Neuron (in vitro differentiated cells): ENCODE data around the gene EARS2.
"Not testable (repeated sequence)": the region's sequence is repeated elsewhere in the genome, so short reads cannot be mapped to it uniquely, and the experiment has no call there.

Experiments used
- H2AFZ ChIP-seq: one replicate; pipeline ENCODE4 v1.6.1; 2013; ENCODE audit warnings: low read depth, mild to moderate bottlenecking, inconsistent platforms, low read length, moderate library complexity
- H3K27me3 ChIP-seq: one replicate; pipeline ENCODE4 v1.6.1; 2013; ENCODE audit warnings: low read length; ENCODE audit not compliant: insufficient read depth
- H3K36me3 ChIP-seq: one replicate; pipeline ENCODE4 v1.6.1; 2013; ENCODE audit warnings: low read length; ENCODE audit not compliant: insufficient read depth
- H3K4me1 ChIP-seq: one replicate; pipeline ENCODE4 v1.6.1; 2013; ENCODE audit warnings: low read length; ENCODE audit not compliant: insufficient read depth
- H3K4me3 ChIP-seq: 2 replicates; pipeline ENCODE4 v1.5.1; 2013; ENCODE audit warnings: mild to moderate bottlenecking, low read length, moderate library complexity
- H3K9me3 ChIP-seq: one replicate; pipeline ENCODE4 v1.6.1; 2013; ENCODE audit warnings: low read length

EARS2 gene

DNA sequence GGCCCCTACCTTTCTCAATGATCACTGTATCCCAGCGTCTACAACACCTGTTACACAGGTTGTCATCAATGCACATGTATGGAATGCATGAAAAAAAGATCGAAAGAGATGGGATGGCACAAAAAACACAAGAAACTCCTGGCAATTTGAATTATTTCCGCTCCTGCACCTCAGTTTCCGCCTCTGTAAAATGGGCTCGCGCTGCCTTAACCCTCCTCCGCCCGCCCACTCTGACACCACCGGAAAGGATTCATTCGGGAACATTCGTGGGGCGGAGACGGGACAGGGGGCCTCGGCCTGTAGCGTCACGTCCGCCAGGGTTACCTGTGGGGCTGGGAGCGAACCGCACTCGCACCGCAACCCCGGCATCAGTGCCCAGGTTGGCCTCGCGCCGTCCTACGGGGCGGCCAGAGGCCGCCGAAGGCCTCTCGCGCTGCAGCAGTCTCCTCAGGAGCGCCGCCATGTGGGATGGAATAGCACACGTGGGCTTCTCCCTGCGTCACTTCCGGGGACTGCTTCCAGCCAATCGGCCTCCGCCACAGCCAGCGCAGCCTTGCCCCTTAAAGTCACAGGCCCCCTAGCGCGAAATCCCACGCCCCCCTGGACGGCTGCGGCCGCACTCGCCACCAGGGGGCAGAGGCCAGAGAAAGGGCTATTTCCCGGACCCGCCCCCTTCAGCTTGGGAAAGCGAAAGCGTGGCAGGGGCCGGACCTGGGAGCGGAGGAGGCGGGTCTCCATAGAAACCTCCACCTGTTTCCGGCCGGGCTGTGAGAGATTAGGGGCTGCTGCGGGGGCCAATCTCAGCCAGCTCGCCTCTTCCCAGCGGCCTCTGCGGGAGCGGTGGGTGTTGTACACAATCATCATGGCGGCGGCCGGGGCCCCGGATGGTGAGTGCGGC, at the start of gene EARS2, which contains the start of gene UBFD1:
EARS2 (minus strand) TSS at position 470 of the 898 bp plus-strand sequence; CDS start at position 463, 7 bp downstream.
UBFD1 (plus strand) TSS at position 847 of the 898 bp plus-strand sequence; CDS start at position 863, 16 bp downstream.
- Histone ChIP-seq H2AFZ (peak within 1 kb of the TSS; percentile 68), H3K4me3 (peak within 1 kb of the TSS; percentile 77), H3K4me1 (peaks cover 10% of the 10 kb centered on the region), H3K27me3 (no peaks in the 10 kb centered on the region), H3K9me3 (no peaks in the 10 kb centered on the region), H3K36me3 (peaks cover 42% of the 10 kb centered on the region)

- Histone ChIP-seq H3K4me1 (peaks cover 5% of the 10 kb centered on the region), H3K4me3 (no peak overlapping the region), H3K9me3 (no peaks in the 10 kb centered on the region), H3K27me3 (no peaks in the 10 kb centered on the region), H2AFZ (no peak overlapping the region), H3K36me3 (peaks cover 30% of the 10 kb centered on the region)
Measured at GRCh38 chr16:23597003-23597756, 40.0 kb upstream of the EARS2 start.

- H3K4me3 ChIP-seq = peak within 1 kb of the TSS; percentile 100
- peaks cover 5% of the 10 kb centered on the region for H3K4me1 ChIP-seq
- peaks cover 31% of the 10 kb centered on the region for H3K36me3 ChIP-seq
- H2AFZ ChIP-seq = peak within 1 kb of the TSS; percentile 82
- H3K27me3 ChIP-seq = no peaks in the 10 kb centered on the region
- no peaks in the 10 kb centered on the region for H3K9me3 ChIP-seq
Measured at GRCh38 chr16:23595951-23596720, 39.0 kb upstream of the EARS2 start, which contains the start of gene NDUFAB1. TSS of gene NDUFAB1 (minus strand) at chr16:23596316. CDS start at chr16:23596290, 26 bp downstream.

GRCh38 chr16:23595246-23595950, 38.2 kb upstream of the EARS2 start:
- peak overlapping the region; percentile 100 for H3K4me3 ChIP-seq
- H3K36me3 ChIP-seq = peaks cover 34% of the 10 kb centered on the region
- H3K27me3 ChIP-seq = no peaks in the 10 kb centered on the region
- peak overlapping the region; percentile 82 for H2AFZ ChIP-seq
- H3K4me1 ChIP-seq = peaks cover 5% of the 10 kb centered on the region
- no peaks in the 10 kb centered on the region for H3K9me3 ChIP-seq

DNA sequence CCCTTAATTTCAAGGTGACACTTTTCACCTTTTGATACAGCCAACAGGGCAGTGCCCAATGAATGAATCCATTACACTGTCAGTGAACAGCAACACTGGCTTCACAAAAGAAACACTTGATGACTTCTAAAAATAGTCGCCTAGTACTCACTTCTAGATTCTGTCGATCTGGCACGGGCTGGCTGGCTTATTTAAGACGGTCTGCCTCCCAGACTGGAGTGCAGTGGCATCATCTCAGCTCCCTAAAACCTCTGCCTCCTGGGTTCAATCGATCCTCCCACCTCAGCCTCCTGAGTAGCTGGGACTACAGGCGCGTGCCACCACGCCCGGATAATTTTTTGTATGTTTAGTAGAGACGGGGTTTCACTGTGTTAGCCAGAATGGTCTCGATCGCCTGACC, 37.0 kb upstream of the EARS2 start:
- Histone ChIP-seq H3K4me3 (no peak overlapping the region), H3K36me3 (peaks cover 44% of the 10 kb centered on the region), H3K9me3 (no peaks in the 10 kb centered on the region)

DNA sequence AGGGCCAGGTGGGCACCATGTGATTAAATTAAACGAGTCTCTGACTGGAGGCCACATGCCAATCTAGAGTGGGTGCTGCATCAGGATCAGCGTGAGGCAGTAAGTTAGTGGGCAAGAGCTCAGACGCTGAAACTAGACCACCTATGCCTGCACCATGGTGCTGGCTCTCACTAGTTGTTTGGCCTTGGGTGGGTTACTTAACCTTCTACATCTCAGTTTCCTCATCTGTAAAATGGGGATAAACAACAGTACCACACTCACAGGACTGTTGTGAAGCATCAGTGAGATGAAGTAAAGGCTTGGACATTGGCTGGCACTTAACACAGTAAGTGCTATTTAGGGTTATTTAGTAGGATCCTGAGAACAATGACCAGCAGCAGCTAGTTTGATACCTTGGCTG, 33.0 kb upstream of the EARS2 start:
- Histone ChIP-seq H3K4me1 (peaks cover 2% of the 10 kb centered on the region), H3K36me3 (peaks cover 66% of the 10 kb centered on the region), H3K27me3 (no peaks in the 10 kb centered on the region), H2AFZ (no peak overlapping the region), H3K4me3 (no peak overlapping the region), H3K9me3 (no peaks in the 10 kb centered on the region)

More for the DNA sequence above, 37.0 kb upstream of the EARS2 start:
- Histone ChIP-seq H3K4me1 (peaks cover 5% of the 10 kb centered on the region), H3K27me3 (no peaks in the 10 kb centered on the region), H2AFZ (no peak overlapping the region)

DNA sequence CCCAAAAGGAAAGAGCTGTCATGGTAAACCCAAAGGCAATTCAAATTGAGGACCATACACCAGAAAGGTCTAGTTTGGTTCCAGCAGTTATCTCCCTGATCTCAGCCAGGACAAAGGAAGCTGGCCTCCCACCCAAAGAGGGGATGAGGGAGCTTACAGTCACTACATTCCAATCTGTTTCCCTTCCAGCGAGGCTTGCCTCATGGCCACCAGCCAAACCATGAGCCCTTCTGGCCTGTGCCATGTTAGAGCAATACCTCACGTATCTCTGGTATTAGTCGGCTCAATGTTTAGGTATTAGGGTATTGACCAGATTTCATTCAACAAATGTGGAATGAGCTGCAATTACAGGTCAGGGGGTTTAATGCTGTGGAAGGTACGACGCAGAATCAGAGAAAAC, 30.6 kb upstream of the EARS2 start:
- Histone ChIP-seq H3K27me3 (no peaks in the 10 kb centered on the region), H2AFZ (no peak overlapping the region), H3K4me1 (no peaks in the 10 kb centered on the region), H3K36me3 (peaks cover 64% of the 10 kb centered on the region), H3K9me3 (no peaks in the 10 kb centered on the region), H3K4me3 (no peak overlapping the region)

DNA sequence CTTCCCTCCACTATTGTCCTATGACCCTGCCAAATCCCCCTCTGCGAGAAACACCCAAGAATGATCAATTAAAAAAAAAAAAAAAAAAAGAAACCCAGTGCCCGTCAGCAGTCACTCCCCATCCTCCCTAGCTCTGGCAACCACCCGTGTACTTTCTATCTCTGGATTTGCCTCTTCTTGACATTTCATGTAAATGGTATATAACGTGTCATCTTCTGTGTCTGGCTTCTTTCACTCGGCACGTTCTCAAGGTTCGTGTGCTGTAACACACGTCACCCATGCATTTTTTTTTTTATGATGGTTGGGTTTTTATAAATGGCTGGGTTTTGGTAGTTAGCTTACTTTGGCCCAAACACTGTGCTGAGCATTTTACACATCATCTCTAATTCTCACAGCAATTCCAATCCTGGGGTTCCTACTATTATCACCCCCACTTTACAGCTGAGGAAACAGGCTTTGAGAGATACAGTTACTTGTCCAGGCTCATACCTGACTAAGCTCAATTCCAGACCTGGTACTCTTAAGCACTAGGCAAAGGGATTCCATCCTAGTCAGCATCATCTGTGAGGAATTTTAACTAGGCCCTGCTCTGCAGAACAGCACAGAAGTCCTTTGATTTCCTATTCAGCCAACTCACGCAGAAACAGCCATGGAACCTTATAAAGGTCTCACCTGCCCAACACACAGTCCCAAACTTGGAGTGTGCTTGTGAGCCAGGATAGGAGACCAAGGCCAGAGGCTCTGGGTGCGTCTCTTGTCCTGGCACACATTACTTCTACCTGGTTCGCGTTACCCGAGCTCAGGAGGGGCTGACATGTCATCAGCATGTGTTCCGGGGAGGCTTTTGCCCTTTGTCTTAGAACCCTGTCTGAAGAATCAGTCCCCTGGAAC, 27.3 kb upstream of the EARS2 start:
- no peaks in the 10 kb centered on the region for H3K4me1 ChIP-seq
- H3K4me3 ChIP-seq = no peak overlapping the region
- no peaks in the 10 kb centered on the region for H3K9me3 ChIP-seq
- H3K27me3 ChIP-seq = no peaks in the 10 kb centered on the region
- H3K36me3 ChIP-seq = peaks cover 61% of the 10 kb centered on the region
- no peak overlapping the region for H2AFZ ChIP-seq

- H2AFZ ChIP-seq, H3K4me3 ChIP-seq, H3K27me3 ChIP-seq, H3K4me1 ChIP-seq, H3K9me3 ChIP-seq: not testable (repeated sequence)
- peaks cover 64% of the 10 kb centered on the region for H3K36me3 ChIP-seq
Measured at GRCh38 chr16:23583271-23583670, 26.1 kb upstream of the EARS2 start.

DNA sequence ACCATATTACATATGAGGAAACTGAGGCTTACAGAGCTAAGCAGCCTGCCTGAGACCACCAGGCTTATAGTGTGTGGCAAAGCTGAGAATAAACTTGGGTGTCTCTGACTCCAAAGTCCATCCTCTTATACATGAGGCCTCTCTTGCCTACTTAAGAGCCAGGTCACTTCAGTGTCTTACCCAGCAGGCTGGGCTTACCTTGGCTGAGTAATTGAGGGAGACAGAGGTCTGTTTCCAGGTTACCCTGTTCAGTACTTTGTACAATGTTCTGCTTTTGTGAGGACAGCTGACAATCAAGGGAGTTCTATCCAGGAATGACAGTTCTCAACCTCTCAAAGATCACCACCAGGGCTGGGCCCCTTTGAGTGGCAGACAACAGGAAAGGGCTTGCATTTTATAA, 24.6 kb upstream of the EARS2 start:
- Histone ChIP-seq H3K9me3 (no peaks in the 10 kb centered on the region), H2AFZ (no peak overlapping the region), H3K36me3 (peaks cover 57% of the 10 kb centered on the region), H3K4me3 (no peak overlapping the region), H3K27me3 (no peaks in the 10 kb centered on the region), H3K4me1 (no peaks in the 10 kb centered on the region)

DNA sequence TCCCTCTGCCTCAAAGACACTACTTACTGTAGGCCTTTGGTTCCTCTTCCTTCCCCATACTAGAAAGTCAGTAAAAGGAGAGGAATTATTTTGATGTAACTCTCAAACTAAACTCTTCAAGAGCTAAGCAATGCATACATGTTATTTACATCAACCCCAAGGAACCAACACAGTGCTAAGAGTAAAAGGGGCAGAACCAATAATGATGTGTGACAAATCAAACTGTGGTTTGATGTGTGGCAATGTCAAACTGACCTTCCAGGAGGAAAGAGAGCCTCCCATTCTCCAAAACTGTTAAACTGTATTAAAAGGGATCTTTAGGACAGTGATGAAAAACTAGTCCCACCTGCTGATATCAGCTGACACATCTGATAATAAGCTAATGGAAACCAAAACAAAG, 23.2 kb upstream of the EARS2 start:
- Histone ChIP-seq H3K4me1 (no peaks in the 10 kb centered on the region), H3K27me3 (no peaks in the 10 kb centered on the region), H3K9me3 (no peaks in the 10 kb centered on the region), H3K36me3 (peaks cover 50% of the 10 kb centered on the region), H2AFZ (no peak overlapping the region), H3K4me3 (no peak overlapping the region)
